ENCODE measurements around the gene LCORL.
"Not testable (repeated sequence)": the region's sequence is repeated elsewhere in the genome, so short reads cannot be mapped to it uniquely, and the experiment has no call there.

LCORL gene

GRCh38 chr4:17859793-17860406 lies 161.7 kb downstream of the LCORL start:
- no peak for DNase-seq

- DNase-seq, result no peak
These were observed 167.5 kb downstream of the LCORL start for GRCh38 chr4:17854036-17854435.

GRCh38 chr4:17851959-17852358 lies 169.6 kb downstream of the LCORL start:
- no peak for DNase-seq

- DNase-seq, result not testable (repeated sequence)
These were observed 171.3 kb downstream of the LCORL start for GRCh38 chr4:17850295-17850694.

GRCh38 chr4:17846266-17846665 lies 175.3 kb downstream of the LCORL start:
- no peak for DNase-seq

- no peak for DNase-seq
These were observed 197.5 kb downstream of the LCORL start for GRCh38 chr4:17823871-17824669.

GRCh38 chr4:17817027-17817426 lies 204.5 kb downstream of the LCORL start:
- peak in 2 of 58 donors; percentile 8 to 45 for DNase-seq

GRCh38 chr4:17816142-17816541 lies 205.4 kb downstream of the LCORL start:
- no peak for DNase-seq

- DNase-seq, result no peak
These were observed 207.4 kb downstream of the LCORL start for GRCh38 chr4:17814140-17814539.

GRCh38 chr4:17812801-17813200 lies 208.8 kb downstream of the LCORL start:
- no peak for DNase-seq

GRCh38 chr4:17812125-17812524 lies 209.4 kb downstream of the LCORL start:
- DNase-seq, result no peak

- DNase-seq, result peak in 2 of 58 donors; percentile 28 to 31
These were observed 210.4 kb downstream of the LCORL start for GRCh38 chr4:17811078-17811603.

GRCh38 chr4:17810260-17811077 lies 211.1 kb downstream of the LCORL start, which contains the start of the genes DCAF16 and NCAPG:
DCAF16 (minus strand) TSS chr4:17810757; CDS start chr4:17804141, 6,616 bp downstream.
NCAPG (plus strand) TSS chr4:17810979; CDS start chr4:17811078, 99 bp downstream.
- DNase-seq, result peak; percentile 85 to 100 (median 98)

- no peak for DNase-seq
These were observed 211.9 kb downstream of the LCORL start for GRCh38 chr4:17809667-17810066.

GRCh38 chr4:17807446-17807845 lies 214.1 kb downstream of the LCORL start:
- no peak for DNase-seq

- DNase-seq, result no peak
These were observed 215.9 kb downstream of the LCORL start for GRCh38 chr4:17805580-17806155.

- no peak for DNase-seq
These were observed 223.7 kb downstream of the LCORL start for GRCh38 chr4:17797808-17798207.

GRCh38 chr4:17794730-17795129 lies 226.8 kb downstream of the LCORL start:
- DNase-seq, result no peak

Data from anterior cingulate cortex (tissue), 58 donors.